HEK293T (cell line): ENCODE measurements around the gene ENAH.

Experiments
- NFRKB ChIP-seq: fragments of 450-650 bp; IDR thresholded peaks from 2 replicates; pipeline ENCODE4 v1.6.1; 2016; ENCODE audit warnings: mild to moderate bottlenecking, moderate library complexity
- SP1 ChIP-seq: fragments of 450-650 bp; IDR thresholded peaks from 2 replicates; pipeline ENCODE4 v1.6.1; 2017

GRCh38 chr1:225691377-225691776, 38.5 kb upstream of the ENAH start:
- TF ChIP-seq NFRKB (no peak), SP1 (no peak)
